Karpas-422 (cell line): Measurements from ENCODE around the gene GDAP1L1. TPM values are rescaled to one million over a fixed set of nuclear protein-coding genes. Genes with fewer than 3 reads are reported as not detected.
"Not testable (repeated sequence)": the region's sequence is repeated elsewhere in the genome, so short reads cannot be mapped to it uniquely, and the experiment has no call there.

Experiments
- DNase-seq: peaks from one replicate; pipeline ENCODE4 v3.0.0-alpha.2; 2015
- H2AFZ ChIP-seq: fragments of 200-600 bp; sonication (generic); 2 replicates; pipeline ENCODE4 v1.6.1; 2014; ENCODE audit warnings: antibody characterized with exemption, low read length, mixed read lengths
- H3K27ac ChIP-seq: fragments of 200-600 bp; sonication (generic); 2 replicates; pipeline ENCODE4 v1.5.1; 2014; ENCODE audit warnings: mild to moderate bottlenecking, low read length, moderate library complexity
- H3K27me3 ChIP-seq: fragments of 200-600 bp; sonication (generic); 2 replicates; pipeline ENCODE4 v1.6.1; 2014; ENCODE audit warnings: low read length, mixed read lengths
- H3K36me3 ChIP-seq: fragments of 200-600 bp; sonication (generic); 2 replicates; pipeline ENCODE4 v1.6.1; 2014; ENCODE audit warnings: low read length, mixed read lengths; ENCODE audit not compliant: insufficient read depth
- H3K4me1 ChIP-seq: fragments of 200-600 bp; sonication (generic); 2 replicates; pipeline ENCODE4 v1.6.1; 2014; ENCODE audit warnings: mild to moderate bottlenecking, low read length, mixed read lengths
- H3K4me2 ChIP-seq: fragments of 200-600 bp; sonication (generic); 2 replicates; pipeline ENCODE4 v1.6.1; 2014; ENCODE audit warnings: low read length, low read depth, mild to moderate bottlenecking; ENCODE audit not compliant: poor library complexity, severe bottlenecking
- H3K4me3 ChIP-seq: fragments of 200-600 bp; sonication (generic); 2 replicates; pipeline ENCODE4 v1.5.1; 2014; ENCODE audit warnings: mild to moderate bottlenecking, antibody characterized with exemption, low read length, mixed read lengths
- H3K79me2 ChIP-seq: fragments of 200-600 bp; sonication (generic); 2 replicates; pipeline ENCODE4 v1.6.1; 2014; ENCODE audit warnings: mild to moderate bottlenecking, low read length, mixed read lengths
- H3K9ac ChIP-seq: fragments of 200-600 bp; sonication (generic); 2 replicates; pipeline ENCODE4 v1.6.0; 2014; ENCODE audit warnings: low read length
- H3K9me2 ChIP-seq: fragments of 200-600 bp; sonication (generic), shearing (Covaris generic); replicated peaks from 2 replicates; pipeline ENCODE4 v1.6.0; 2014; ENCODE audit warnings: mild to moderate bottlenecking, low read length, moderate library complexity; ENCODE audit not compliant: insufficient read depth
- H3K9me3 ChIP-seq: fragments of 300-700, 200-600 bp; sonication (generic); 2 replicates; pipeline ENCODE4 v1.6.1; 2014; ENCODE audit warnings: low read length, mixed read lengths
- H4K20me1 ChIP-seq: fragments of 200-600 bp; sonication (generic); 2 replicates; pipeline ENCODE4 v1.6.1; 2014; ENCODE audit warnings: mild to moderate bottlenecking, antibody characterized with exemption, low read length, low read depth; ENCODE audit not compliant: insufficient read depth
- total RNA-seq: library from RNA; depleted of rRNA; stranded (reverse); fragments of >200 nt; shearing (Covaris generic); gene quantifications from 2 replicates; pipeline ENCODE4 v1.2.3, GENCODE V29; 2014; ENCODE audit warnings: low replicate concordance

Gene GDAP1L1
- total RNA-seq, 1 experiment from 2014 or later: 0.89 TPM

DNA sequence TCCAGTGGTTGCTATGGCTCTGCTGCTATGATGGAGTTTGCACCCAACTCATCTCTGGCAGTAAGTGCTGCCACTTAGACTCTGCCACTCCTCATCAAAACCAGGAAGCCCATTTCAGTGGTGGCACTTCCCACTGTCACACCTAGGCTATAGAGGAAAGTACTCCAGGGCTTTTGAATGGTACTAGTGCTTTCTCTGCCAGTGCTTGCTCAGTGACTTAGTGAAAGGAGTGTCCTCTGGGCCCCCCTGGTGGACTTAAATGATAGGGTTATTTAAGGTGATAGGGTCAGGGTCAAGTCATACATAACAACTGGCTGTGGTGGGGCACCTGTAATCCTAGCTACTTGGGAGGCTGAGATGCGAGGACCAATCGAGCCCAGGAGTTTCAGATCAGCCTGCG is 41.1 kb downstream of the GDAP1L1 start:
- Histone ChIP-seq H4K20me1 (0 out of 2 replicates have a peak, but pooled peaks cover 3% of the 10 kb centered on the region), H3K4me2 (no peak overlapping the region), H3K9me3 (no peaks in the 10 kb centered on the region), H3K27me3 (no peaks in the 10 kb centered on the region), H3K4me1 (no peaks in the 10 kb centered on the region), H3K9ac (no peak overlapping the region), H3K79me2 (no peaks in the 10 kb centered on the region), H3K27ac (no peak overlapping the region), H3K9me2 (no peaks in the 10 kb centered on the region), H2AFZ (no peak overlapping the region), H3K36me3 (no peaks in the 10 kb centered on the region), H3K4me3 (no peak overlapping the region)
- no peak for DNase-seq

DNA sequence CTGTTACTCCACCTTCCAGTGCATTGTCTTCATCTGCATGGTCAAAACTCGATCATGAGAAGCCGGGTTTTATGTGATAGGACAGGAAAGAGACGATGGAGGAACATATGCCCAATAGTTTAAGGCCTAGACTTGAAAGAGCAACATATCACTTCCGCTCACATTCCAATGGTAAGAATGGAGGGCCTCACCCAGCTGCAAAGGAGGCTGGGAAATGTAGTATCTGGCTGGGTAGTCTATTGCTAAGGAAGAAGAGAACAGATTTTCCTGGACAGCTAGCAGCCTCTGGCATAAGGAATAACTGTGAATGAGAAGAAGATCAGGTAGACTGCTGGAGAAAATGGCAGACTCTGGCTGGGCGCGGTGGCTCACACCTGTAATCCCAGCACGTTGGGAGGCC is 44.6 kb downstream of the GDAP1L1 start:
- H3K27ac ChIP-seq: no peak overlapping the region
- no peaks in the 10 kb centered on the region for H3K9me3 ChIP-seq
- H3K79me2 ChIP-seq: no peaks in the 10 kb centered on the region
- H4K20me1 ChIP-seq: 0 out of 2 replicates have a peak, but pooled peaks cover 3% of the 10 kb centered on the region
- no peak for DNase-seq
- H2AFZ ChIP-seq: no peak overlapping the region
- no peak overlapping the region for H3K4me2 ChIP-seq
- no peak overlapping the region for H3K9ac ChIP-seq
- no peaks in the 10 kb centered on the region for H3K27me3 ChIP-seq
- no peaks in the 10 kb centered on the region for H3K9me2 ChIP-seq
- H3K4me3 ChIP-seq: no peak overlapping the region
- no peaks in the 10 kb centered on the region for H3K36me3 ChIP-seq
- H3K4me1 ChIP-seq: no peaks in the 10 kb centered on the region

DNA sequence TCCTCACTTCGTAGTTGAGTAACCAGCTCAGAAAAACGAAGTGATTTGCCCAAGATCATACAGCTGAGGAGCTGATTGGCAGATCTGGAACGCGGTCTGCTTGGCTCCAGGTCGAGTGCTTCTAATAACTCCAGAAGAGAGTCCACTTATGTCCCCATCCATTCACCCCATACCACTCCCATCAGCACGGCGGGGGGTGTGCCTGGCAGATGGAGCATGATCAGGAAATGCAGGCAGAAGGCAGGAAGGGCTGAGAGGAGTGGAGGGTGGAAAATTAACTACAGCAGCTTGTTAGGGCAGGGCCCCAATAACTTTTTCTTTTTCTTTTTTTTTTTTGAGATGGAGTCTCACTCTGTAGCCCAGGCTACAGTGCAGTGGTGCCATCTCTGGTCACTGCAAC is 48.9 kb downstream of the GDAP1L1 start:
- Histone ChIP-seq H2AFZ (no peak overlapping the region), H3K9me2 (no peaks in the 10 kb centered on the region), H3K4me3 (no peak overlapping the region), H4K20me1 (0 out of 2 replicates have a peak, but pooled peaks cover 3% of the 10 kb centered on the region), H3K79me2 (no peaks in the 10 kb centered on the region), H3K27me3 (no peaks in the 10 kb centered on the region), H3K9ac (no peak overlapping the region), H3K9me3 (no peaks in the 10 kb centered on the region), H3K4me1 (no peaks in the 10 kb centered on the region), H3K36me3 (no peaks in the 10 kb centered on the region), H3K4me2 (no peak overlapping the region), H3K27ac (no peak overlapping the region)
- no peak for DNase-seq

DNA sequence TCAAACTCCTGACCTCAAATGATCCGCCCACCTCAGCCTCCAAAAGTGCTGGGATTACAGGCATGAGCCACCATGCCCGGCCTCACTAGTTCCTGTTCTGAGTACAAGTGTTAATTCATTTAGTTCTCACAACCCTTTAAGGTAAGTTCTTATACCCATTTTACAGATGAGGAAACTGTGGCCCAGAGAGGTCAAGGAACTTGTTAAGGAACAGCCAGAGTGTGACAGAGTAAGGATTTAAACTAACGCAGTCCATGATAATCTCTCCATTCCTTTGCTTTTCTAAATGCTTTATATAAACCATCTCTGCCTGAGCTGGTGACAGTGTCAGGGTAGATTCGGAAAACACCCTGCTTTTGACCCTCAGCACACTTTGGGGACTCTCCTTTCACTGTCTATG is 50.6 kb downstream of the GDAP1L1 start:
- no peaks in the 10 kb centered on the region for H3K36me3 ChIP-seq
- H4K20me1 ChIP-seq: 0 out of 2 replicates have a peak, but pooled peaks cover 3% of the 10 kb centered on the region
- DNase-seq: no peak
- H3K79me2 ChIP-seq: no peaks in the 10 kb centered on the region
- H3K4me2 ChIP-seq: no peak overlapping the region
- H3K4me1 ChIP-seq: no peaks in the 10 kb centered on the region
- H3K9me2 ChIP-seq: no peaks in the 10 kb centered on the region
- H2AFZ ChIP-seq: no peak overlapping the region
- H3K27ac ChIP-seq: no peak overlapping the region
- no peaks in the 10 kb centered on the region for H3K27me3 ChIP-seq
- no peaks in the 10 kb centered on the region for H3K9me3 ChIP-seq
- no peak overlapping the region for H3K4me3 ChIP-seq
- no peak overlapping the region for H3K9ac ChIP-seq

DNA sequence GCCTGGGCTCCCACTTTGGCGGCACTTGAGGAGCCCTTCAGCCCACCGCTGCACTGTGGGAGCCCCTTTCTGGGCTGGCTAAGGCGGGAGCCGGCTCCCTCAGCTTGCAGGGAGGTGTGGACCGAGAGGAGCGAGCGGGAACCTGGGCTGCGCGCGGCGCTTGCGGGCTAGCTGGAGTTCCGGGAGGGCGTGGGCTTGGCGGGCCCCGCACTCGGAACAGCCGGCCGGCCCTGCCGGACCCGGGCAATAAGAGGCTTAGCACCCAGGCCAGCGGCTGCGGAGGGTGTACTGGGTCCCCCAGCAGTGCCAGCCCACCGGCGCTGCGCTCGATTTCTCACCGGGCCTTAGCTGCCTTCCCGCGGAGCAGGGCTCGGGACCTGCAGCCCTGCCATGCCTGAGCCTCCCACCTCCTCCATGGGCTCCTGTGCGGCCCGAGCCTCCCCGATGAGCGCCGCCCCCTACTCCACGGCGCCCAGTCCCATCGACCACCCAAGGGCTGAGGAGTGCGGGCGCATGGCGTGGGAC is 52.0 kb downstream of the GDAP1L1 start:
- H3K27ac ChIP-seq, H3K4me3 ChIP-seq, H4K20me1 ChIP-seq, H3K79me2 ChIP-seq, H2AFZ ChIP-seq, DNase-seq, H3K9me2 ChIP-seq, H3K9me3 ChIP-seq, H3K4me2 ChIP-seq, H3K27me3 ChIP-seq, H3K9ac ChIP-seq, H3K4me1 ChIP-seq, H3K36me3 ChIP-seq: not testable (repeated sequence)

DNA sequence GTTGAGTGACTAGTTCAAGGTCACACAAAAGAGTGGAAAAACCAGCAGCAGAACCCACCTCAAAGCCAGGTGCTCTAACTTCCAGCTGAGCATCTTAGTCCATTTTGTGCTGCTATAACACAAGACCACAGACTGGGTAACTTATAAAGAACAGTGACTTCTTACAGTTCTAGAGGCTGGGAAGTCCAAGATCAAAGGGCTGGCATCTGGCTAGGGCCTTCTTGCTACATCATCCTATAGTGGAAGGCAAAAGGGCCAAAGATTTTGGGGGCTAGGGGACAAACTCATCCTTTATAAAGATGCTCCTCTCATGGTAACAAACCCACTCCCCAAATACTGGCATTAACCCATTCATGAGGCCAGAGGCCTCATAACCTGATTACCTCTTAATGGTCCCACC is 54.2 kb downstream of the GDAP1L1 start:
- 0 out of 2 replicates have a peak, but pooled peaks cover 3% of the 10 kb centered on the region for H4K20me1 ChIP-seq
- H3K9me2 ChIP-seq: no peaks in the 10 kb centered on the region
- no peaks in the 10 kb centered on the region for H3K36me3 ChIP-seq
- no peak overlapping the region for H3K4me2 ChIP-seq
- H3K9ac ChIP-seq: no peak overlapping the region
- no peak overlapping the region for H3K27ac ChIP-seq
- H3K4me3 ChIP-seq: no peak overlapping the region
- DNase-seq: no peak
- no peak overlapping the region for H2AFZ ChIP-seq
- H3K9me3 ChIP-seq: no peaks in the 10 kb centered on the region
- no peaks in the 10 kb centered on the region for H3K4me1 ChIP-seq
- no peaks in the 10 kb centered on the region for H3K27me3 ChIP-seq
- H3K79me2 ChIP-seq: no peaks in the 10 kb centered on the region

DNA sequence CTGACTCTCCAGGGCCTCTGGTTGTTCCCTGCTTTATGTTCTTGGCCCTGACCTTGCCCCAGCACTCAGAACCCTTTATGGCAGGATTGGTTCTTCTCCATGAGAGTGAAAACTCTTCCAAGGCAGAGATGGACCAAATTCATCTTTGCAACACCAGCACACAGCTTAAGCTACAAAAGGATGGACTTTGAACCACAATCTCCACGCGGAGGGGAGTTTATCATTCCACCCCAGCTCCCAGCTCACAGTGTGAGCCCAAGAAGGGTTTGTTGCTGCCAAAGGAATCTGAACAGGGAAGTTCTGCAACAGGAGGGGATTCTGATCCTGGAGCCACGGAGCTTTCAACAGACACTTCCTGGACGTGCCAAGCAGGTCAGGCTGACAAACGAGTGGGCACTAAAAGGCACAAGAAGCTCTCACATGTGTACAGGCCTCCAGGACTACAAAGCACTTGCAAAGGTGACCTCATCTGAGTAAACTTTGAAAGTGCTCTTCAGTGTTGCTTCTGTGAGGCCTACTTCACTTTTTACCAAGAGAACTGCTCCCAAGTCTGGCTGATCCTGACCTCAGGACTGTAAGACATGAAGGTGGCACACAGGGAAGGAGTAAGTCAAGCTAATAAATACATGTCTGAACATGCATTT is 55.0 kb downstream of the GDAP1L1 start:
- Histone ChIP-seq H3K9me3 (no peaks in the 10 kb centered on the region), H3K4me1 (no peaks in the 10 kb centered on the region), H3K27me3 (no peaks in the 10 kb centered on the region), H3K9me2 (no peaks in the 10 kb centered on the region), H3K36me3 (no peaks in the 10 kb centered on the region), H4K20me1 (0 out of 2 replicates have a peak, but pooled peaks cover 3% of the 10 kb centered on the region), H3K4me3 (no peak overlapping the region), H2AFZ (no peak overlapping the region), H3K79me2 (no peaks in the 10 kb centered on the region), H3K4me2 (no peak overlapping the region), H3K9ac (no peak overlapping the region), H3K27ac (no peak overlapping the region)
- DNase-seq: no peak

DNA sequence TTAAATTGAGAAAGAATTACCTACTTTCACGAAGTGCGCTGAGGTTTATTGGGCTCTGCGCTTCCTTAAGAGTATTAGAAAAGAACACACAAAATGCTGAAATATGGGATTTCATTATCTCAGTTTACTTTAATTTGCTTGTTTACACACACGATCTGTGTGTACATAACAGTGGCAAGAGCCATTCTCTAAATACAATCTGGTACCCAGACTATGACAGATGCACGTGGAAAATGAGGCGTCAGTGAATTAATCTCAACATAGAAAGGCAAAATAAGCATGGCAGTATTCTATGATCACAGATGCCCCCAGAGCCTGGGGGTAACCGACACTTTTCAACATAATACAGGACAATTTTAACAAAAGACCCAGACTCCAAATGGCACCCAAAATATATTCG is 55.6 kb downstream of the GDAP1L1 start:
- Histone ChIP-seq H3K4me2 (no peak overlapping the region), H4K20me1 (0 out of 2 replicates have a peak, but pooled peaks cover 3% of the 10 kb centered on the region), H3K9me2 (no peaks in the 10 kb centered on the region), H3K4me3 (no peak overlapping the region), H3K36me3 (no peaks in the 10 kb centered on the region), H3K4me1 (no peaks in the 10 kb centered on the region), H2AFZ (no peak overlapping the region), H3K9me3 (no peaks in the 10 kb centered on the region), H3K9ac (no peak overlapping the region), H3K79me2 (no peaks in the 10 kb centered on the region), H3K27me3 (no peaks in the 10 kb centered on the region), H3K27ac (no peak overlapping the region)
- DNase-seq: no peak
